Renal cortex interstitium (tissue), 11 donors: ENCODE measurements around the gene ARMC9. TPM values are rescaled to one million over a fixed set of nuclear protein-coding genes. Genes with fewer than 3 reads are reported as not detected.
"Not testable (repeated sequence)": the region's sequence is repeated elsewhere in the genome, so short reads cannot be mapped to it uniquely, and the experiment has no call there.

Experiments used
- DNase-seq, 11 donors: peaks; one replicate each; pipeline ENCODE4 v3.0.0-alpha.2; 2013; ENCODE audit warnings: low read depth in 9 of 11, low spot score in 4 of 11; ENCODE audit errors: extremely low read depth in 1 of 11
- polyA plus RNA-seq, 3 donors: library from polyadenylated mRNA; unstranded; fragments of 120-200 nt; gene quantifications; one replicate each; pipeline ENCODE4 v1.2.1, GENCODE V29; 2013; ENCODE audit not compliant: insufficient read length in 3 of 3

Gene ARMC9
- polyA plus RNA-seq, 3 donors = 27.0 to 30.2 (median 29.1) TPM

GRCh38 chr2:231343988-231344387 lies 145.6 kb downstream of the ARMC9 start:
- DNase-seq = no peak

GRCh38 chr2:231344851-231345250 lies 146.4 kb downstream of the ARMC9 start:
- no peak for DNase-seq

- no peak for DNase-seq
Observed at GRCh38 chr2:231347081-231347480, 148.7 kb downstream of the ARMC9 start.

- no peak for DNase-seq
Observed at GRCh38 chr2:231347638-231348037, 149.2 kb downstream of the ARMC9 start.

DNA sequence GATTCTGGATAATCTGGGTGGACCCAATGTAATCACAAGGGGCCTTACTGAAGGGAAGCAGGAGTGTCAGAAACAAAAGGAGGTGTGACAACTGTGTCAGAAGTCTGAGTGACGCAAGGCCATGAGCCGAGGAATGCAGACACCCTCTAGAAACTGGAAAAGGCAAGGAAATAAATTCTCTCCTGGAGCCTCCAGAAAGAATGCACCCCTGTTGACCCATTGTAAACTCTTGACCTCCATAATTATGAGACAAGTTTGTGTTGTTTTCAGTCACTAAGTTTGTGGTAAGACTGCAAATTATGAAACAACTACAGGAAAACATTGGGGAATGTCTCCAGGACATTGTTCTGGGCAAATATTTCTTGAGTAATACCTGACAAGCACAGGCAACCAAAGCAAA lies 149.7 kb downstream of the ARMC9 start:
- no peak for DNase-seq

GRCh38 chr2:231348704-231349373 lies 150.4 kb downstream of the ARMC9 start:
- DNase-seq = no peak

- not testable (repeated sequence) for DNase-seq
Observed at GRCh38 chr2:231349374-231349735, 150.9 kb downstream of the ARMC9 start.

GRCh38 chr2:231351648-231352047 lies 153.2 kb downstream of the ARMC9 start:
- DNase-seq = no peak

DNA sequence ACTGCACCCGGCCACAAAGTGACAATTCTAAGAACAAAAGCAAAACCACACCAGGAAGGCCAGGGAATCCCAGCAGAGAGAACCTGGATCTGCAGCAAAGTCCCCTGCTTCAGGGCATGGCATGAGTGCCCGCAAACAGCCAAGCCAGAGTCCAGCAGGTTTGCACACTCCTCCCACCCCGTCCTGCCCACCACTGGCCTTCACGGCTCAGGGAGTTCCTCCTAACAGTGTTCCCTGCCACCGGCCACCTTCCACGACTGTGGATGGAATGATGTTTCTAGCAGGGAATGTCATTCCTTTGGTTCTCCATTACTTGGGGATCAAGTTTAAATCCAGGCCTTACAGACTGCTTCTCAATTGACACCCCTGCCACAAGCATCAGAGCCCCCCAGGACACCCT lies 155.0 kb downstream of the ARMC9 start:
- no peak for DNase-seq

DNA sequence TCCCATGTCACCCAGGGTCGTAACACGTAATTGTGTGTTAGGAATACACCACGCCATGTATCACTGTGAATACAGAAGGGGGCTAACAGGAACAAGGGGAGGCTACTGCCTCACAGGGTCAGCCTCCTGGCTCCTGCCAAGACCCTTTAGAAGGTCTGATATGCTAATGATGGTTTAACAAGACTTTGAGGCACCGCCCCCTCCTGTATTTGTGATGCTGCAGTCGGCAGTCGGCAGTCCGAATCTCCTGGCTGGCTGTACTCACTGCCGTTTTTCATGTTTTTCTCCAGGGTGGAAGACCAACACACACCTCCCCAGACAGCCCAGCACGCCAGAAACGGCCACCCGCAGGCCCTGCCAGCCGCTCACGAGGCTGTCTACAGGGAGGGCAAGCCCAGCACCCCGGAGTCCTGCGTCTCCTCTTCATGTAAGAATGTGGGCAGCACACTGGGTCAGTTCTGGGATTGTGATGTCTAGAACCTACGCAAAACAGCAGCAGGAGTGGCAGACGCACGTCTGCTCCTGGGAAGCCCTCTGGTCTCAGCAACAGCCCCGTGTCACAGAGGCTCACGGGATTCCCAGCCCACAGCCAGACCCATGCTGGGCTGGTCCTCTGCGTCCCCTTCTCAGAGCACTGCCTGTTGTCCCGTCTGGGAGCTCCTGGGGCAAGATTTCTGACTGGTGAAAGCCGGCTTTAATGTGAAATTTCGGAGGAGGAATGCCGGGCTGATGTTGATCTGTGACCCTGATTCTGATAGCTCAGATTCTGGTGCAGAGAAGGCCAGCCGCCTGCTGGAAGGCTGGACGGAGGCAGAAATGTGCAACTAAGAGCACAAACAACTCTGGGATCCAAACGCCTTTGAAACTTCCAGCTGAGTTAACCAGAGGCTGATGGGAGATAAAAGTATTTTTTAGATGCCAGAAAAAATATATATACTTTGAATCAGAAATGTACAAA lies 157.4 kb downstream of the ARMC9 start:
- no peak for DNase-seq

- DNase-seq = no peak
Observed at GRCh38 chr2:231356466-231356844, 158.0 kb downstream of the ARMC9 start.

DNA sequence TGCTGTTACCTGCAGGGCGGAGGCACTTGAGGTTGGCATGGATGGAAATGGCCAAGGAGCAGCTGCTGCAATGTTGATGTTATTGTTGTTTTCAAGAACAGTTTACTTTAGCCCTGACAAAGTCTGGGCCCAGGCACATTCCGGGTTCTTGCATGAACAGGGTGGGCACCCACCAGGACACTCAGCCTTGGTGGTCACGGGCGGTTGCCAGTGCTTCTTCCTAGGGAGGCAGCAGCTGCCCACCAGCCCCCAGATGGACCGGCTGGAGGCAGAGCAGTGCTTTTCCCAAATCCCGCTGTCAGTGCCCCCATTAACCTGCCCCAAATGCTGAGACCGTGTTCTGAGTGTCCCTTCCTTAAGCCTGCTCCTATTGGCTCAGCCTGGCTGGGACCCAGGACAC lies 158.6 kb downstream of the ARMC9 start:
- DNase-seq = no peak

- no peak for DNase-seq
Observed at GRCh38 chr2:231357931-231358330, 159.5 kb downstream of the ARMC9 start.

- DNase-seq = no peak
Observed at GRCh38 chr2:231359441-231359840, 161.0 kb downstream of the ARMC9 start.

DNA sequence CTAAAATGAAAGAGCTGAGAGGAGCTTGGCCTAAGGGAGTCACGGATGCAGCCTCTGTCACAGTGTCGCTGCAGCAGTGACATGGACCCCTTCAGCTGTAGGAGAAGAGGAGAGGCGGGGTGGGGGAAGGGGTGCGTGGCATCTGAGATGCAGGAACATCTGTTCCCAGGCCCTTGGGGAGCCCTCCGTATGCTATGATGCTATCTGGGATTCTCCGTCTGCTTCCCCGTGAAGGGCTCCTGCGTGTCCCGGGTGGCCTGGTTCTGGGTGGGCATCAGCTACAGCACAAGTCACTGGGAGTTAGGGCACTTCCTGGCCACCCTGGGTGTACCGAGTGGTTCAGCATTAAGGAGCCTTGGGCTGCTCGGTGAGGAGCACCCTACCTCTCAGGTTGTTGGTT lies 161.5 kb downstream of the ARMC9 start:
- no peak for DNase-seq

DNA sequence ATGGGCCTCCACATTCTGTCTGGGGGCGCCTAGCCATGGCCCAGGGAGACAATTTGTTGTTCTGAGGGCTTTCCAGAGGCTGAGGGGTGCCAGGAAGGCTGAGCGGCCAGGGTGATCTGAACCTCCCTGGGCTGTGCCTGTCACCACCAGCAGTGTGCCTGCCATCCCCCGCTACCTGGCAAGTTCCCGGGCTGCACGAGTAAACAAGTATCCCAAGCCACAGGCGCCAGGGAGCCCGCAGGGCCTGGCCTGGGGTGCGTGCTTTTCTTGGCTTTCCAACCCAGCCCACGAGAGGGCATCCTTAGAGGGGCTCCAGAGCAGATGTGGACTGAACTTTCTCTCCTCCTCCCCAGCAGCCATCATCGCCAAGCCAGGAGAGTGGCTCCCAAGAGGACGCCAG lies 162.0 kb downstream of the ARMC9 start:
- no peak for DNase-seq

- no peak for DNase-seq
Observed at GRCh38 chr2:231360881-231361371, 162.5 kb downstream of the ARMC9 start.

DNA sequence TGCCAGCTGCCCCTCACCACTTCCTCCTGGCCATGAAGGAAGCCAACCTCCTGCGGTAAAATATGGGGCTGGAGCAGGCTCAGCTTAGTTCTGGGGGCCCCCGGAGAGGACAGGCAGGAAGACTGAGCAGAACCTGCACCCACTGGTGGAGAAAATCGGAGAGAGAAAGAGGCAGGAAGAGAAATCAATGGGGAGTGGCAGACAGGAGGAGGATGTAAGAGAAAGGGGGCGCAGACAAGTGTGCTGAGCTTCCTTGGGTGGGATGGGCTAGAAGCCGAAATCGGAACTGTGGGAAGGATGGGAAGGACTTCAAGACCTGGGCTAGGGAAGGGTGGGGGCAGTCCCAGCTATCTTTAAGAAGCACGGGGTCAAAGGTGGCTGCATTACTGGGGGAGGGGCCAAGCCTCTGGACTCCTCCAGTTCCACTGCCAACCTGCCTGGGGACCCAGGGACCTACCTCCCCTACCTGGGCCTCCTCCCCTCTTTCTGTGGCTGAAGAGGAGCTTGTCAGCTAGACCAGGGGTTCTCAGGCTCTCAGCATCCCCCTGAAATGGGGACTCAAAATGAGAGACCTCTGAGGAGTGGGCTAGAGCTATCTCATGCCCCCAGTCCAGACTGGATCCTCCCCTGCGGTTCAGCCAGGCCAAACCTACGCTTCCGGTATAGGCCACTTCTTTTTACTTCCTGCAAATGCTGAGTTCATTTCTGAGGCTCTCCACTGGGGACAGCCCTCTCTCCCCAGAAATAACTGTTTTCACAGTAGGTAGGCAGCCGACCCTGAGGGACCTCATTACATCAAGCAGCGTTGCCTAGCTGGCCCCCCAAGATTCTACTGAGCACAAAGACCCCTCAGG lies 163.5 kb downstream of the ARMC9 start:
- no peak for DNase-seq

DNA sequence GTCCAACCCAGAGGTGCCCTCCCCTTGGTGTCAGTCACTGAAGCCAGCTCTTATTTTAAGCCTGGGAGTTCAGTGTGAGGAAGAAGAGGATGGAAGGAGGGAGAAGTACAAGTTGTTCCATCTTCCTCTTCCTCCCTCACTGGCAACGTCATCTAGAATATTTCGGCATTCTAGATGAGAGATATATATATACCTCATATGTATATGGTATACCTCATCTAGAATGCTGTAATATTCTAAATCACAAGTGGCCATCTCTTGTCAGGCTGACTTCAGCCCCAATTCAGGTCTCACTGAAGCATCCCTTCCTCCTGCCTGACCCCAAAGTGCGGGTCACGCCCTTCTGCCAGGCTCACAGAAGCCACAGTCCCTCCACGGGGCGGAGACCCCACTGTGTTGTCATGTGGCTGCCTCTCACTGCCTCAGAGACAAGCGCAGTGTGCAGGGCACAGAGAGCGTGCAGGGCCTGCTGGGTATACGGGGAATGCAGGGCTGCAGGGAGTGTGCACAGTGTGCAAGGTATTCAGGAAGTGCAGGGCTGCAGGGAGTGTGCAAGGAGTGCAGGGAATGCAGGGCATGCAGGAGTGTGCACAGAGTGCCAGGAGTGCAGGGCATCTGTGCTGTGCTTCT lies 164.2 kb downstream of the ARMC9 start:
- DNase-seq = no peak
